ENCODE results near the gene SPC24.
A peak's percentile ranks its signal among the peaks of the same experiment; 100 is the strongest.

GRCh38 chr19:11141937-11142527 is 13.6 kb downstream of the SPC24 start:
- TF ChIP-seq CTCF (IDR thresholded peaks at IDR 0.05) (peak in 1 of 4 experiments; percentile 3), POLR2A (IDR thresholded peaks at IDR 0.05) (no peak)
